Muscle of back (tissue), 10 donors: Measurements from ENCODE around the gene ZNF730. TPM values are rescaled to one million over a fixed set of nuclear protein-coding genes. Genes with fewer than 3 reads are reported as not detected.

Experiments used
- polyA plus RNA-seq, 10 donors: library from polyadenylated mRNA; unstranded; fragments of 120-200 nt; gene quantifications; one replicate each; pipeline ENCODE4 v1.2.1, GENCODE V29; 2013; ENCODE audit not compliant: insufficient read length in 10 of 10

ZNF730 gene
- polyA plus RNA-seq, 10 donors = 1.4 to 3.9 (median 3.0) TPM

Other genes starting within 250 kb of the ZNF730 start
- under 1 TPM in 6 of 10 donors, not detected in 4; 0.13 to 0.27 (median 0.17) TPM for gene ZNF728, start 113.8 kb upstream of the ZNF730 start, polyA plus RNA-seq
- 1 to 10 TPM; 1.9 to 3.8 (median 2.6) TPM for gene ZNF724, start 133.4 kb downstream of the ZNF730 start, polyA plus RNA-seq